ENCODE results near the gene HPDL. TPM values are rescaled to one million over a fixed set of nuclear protein-coding genes. Genes with fewer than 3 reads are reported as not detected.

Gene HPDL
- polyA plus RNA-seq, 1 experiment = 0.22 TPM

DNA sequence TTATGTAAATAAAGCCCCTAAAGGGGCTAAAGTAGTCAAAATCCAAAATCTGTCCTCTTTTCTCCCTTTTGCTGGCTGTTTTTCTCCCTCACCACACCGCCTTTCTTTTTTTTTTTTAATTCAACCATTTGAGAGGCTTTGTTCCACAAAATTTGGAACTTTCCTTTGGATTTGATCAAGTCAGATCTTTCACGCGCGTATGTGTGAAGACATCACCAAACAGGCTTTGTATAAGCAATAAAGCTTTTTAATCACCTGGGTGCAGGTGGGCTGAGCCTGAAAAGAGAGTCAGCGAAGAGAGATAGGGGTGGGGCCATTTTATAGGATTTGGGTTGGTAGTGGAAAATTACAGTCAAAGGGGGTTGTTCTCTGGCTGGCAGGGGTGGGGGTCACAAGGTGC is 5.3 kb upstream of the HPDL start:
- no peak overlapping the region for H3K4me3 ChIP-seq (ENCODE audit: low read depth, low read length)
- peaks cover 6% of the 10 kb centered on the region for H3K27me3 ChIP-seq (ENCODE audit: control insufficient read depth, insufficient read depth, low read length)
- H3K9me3 ChIP-seq (ENCODE audit: control insufficient read depth, insufficient read depth, low read length) = no peaks in the 10 kb centered on the region
- H3K27ac ChIP-seq (ENCODE audit: low read depth, low read length) = no peak overlapping the region
- DNase-seq (ENCODE audit: low read depth, low spot score) = no peak
- TF ChIP-seq, protein P1, sequence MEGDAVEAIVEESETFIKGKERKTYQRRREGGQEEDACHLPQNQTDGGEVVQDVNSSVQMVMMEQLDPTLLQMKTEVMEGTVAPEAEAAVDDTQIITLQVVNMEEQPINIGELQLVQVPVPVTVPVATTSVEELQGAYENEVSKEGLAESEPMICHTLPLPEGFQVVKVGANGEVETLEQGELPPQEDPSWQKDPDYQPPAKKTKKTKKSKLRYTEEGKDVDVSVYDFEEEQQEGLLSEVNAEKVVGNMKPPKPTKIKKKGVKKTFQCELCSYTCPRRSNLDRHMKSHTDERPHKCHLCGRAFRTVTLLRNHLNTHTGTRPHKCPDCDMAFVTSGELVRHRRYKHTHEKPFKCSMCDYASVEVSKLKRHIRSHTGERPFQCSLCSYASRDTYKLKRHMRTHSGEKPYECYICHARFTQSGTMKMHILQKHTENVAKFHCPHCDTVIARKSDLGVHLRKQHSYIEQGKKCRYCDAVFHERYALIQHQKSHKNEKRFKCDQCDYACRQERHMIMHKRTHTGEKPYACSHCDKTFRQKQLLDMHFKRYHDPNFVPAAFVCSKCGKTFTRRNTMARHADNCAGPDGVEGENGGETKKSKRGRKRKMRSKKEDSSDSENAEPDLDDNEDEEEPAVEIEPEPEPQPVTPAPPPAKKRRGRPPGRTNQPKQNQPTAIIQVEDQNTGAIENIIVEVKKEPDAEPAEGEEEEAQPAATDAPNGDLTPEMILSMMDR (IDR thresholded peaks at IDR 0.05; ENCODE audit: low read depth, low read length) = no peak
- POLR2A ChIA-PET = no interaction called here
- CTCF ChIA-PET = no interaction called here

GRCh38 chr1:45322486-45323040 is 4.1 kb upstream of the HPDL start:
- H3K4me3 ChIP-seq (ENCODE audit: low read depth, low read length) = no peak overlapping the region
- H3K27ac ChIP-seq (ENCODE audit: low read depth, low read length) = no peak overlapping the region
- ChIA-PET CTCF (no interaction called here), POLR2A (interaction anchor here (0.7 kb wide), 1 partner anchor 83 kb away, joined by 3 read pairs; no protein-coding TSS in a partner anchor)
- H3K27me3 ChIP-seq (ENCODE audit: control insufficient read depth, insufficient read depth, low read length) = peaks cover 2% of the 10 kb centered on the region
- H3K9me3 ChIP-seq (ENCODE audit: control insufficient read depth, insufficient read depth, low read length) = no peaks in the 10 kb centered on the region
- TF ChIP-seq, protein P1 (IDR thresholded peaks at IDR 0.05; ENCODE audit: low read depth, low read length) = no peak
- no peak for DNase-seq (ENCODE audit: low read depth, low spot score)

GRCh38 chr1:45325851-45326506 is 716 bp upstream of the HPDL start:
- no peak for DNase-seq (ENCODE audit: low read depth, low spot score)
- POLR2A ChIA-PET = interaction anchor here (0.5 to 1.8 kb wide), 2 partner anchors 14 to 360 kb away, joined by 6 to 12 read pairs; partner anchors contain the start of genes MUTYH and TOE1

GRCh38 chr1:45327644-45328515 is 1.2 kb downstream of the HPDL start:
- no peaks in the 10 kb centered on the region; the same call in 1 of the 2 replicates for H3K9me3 ChIP-seq (ENCODE audit: control insufficient read depth, insufficient read depth, low read length)
- no peak overlapping the region for H3K4me3 ChIP-seq (ENCODE audit: low read depth, low read length)
- CTCF ChIA-PET = interaction anchor here (0.6 to 1.2 kb wide), 2 partner anchors 313 to 314 kb away, joined by 3 to 4 read pairs; no protein-coding TSS in a partner anchor
- DNase-seq (ENCODE audit: low read depth, low spot score) = no peak
- TF ChIP-seq, protein P1 (IDR thresholded peaks at IDR 0.05; ENCODE audit: low read depth, low read length) = no peak
- H3K27ac ChIP-seq (ENCODE audit: low read depth, low read length) = no peak overlapping the region
- no peaks in the 10 kb centered on the region for H3K27me3 ChIP-seq (ENCODE audit: control insufficient read depth, insufficient read depth, low read length)
- POLR2A ChIA-PET = interaction anchor here (0.6 to 1.8 kb wide), 2 partner anchors 12 to 357 kb away, joined by 3 to 12 read pairs; partner anchors contain the start of genes MUTYH and TOE1

More at GRCh38 chr1:45325851-45326506, 716 bp upstream of the HPDL start:
- Histone ChIP-seq H3K27me3 (ENCODE audit: control insufficient read depth, insufficient read depth, low read length) (no peaks in the 10 kb centered on the region), H3K27ac (ENCODE audit: low read depth, low read length) (no peak overlapping the region), H3K4me3 (ENCODE audit: low read depth, low read length) (no peak overlapping the region), H3K9me3 (ENCODE audit: control insufficient read depth, insufficient read depth, low read length) (no peaks in the 10 kb centered on the region)
- CTCF ChIA-PET = interaction anchor here (0.9 to 1.6 kb wide), 3 partner anchors 23 to 312 kb away, joined by 3 to 7 read pairs (median 5); no protein-coding TSS in a partner anchor
- TF ChIP-seq, protein P1 (IDR thresholded peaks at IDR 0.05; ENCODE audit: low read depth, low read length) = no peak

Data from AG04450 (cell line).